Right ventricle myocardium superior (tissue), 1 donor: ENCODE data around the gene MAP10. TPM values are rescaled to one million over a fixed set of nuclear protein-coding genes. Genes with fewer than 3 reads are reported as not detected.

Source experiments
- ATAC-seq: fragments of 200-7000 bp; cut with Tn5 transposase; one replicate; pipeline ENCODE4 v1.9.1; 2020; ENCODE audit warnings: mild to moderate bottlenecking; ENCODE audit not compliant: poor library complexity
- DNase-seq: peaks from one replicate; pipeline ENCODE4 v3.0.0-alpha.2; 2020
- intact Hi-C: fragments of 100-400 bp; cut with DNase I; formaldehyde crosslinking; loops from one replicate; pipeline ENCODE4 v1.11.2; 2022
- total RNA-seq: library from RNA; stranded (reverse); fragmentation: NEBNext Ultra II Directional; extraction: Animal tissue kit (Norgen Biotek cat#: 25700); gene quantifications from one replicate; pipeline ENCODE4 v1.2.1, GENCODE V29; 2021
- donor health status: DM: no; HTN: yes; CAD: no; lungs with severe emphysema.

Gene MAP10
- total RNA-seq, 1 donor from 2014 or later: 2.8 TPM

DNA sequence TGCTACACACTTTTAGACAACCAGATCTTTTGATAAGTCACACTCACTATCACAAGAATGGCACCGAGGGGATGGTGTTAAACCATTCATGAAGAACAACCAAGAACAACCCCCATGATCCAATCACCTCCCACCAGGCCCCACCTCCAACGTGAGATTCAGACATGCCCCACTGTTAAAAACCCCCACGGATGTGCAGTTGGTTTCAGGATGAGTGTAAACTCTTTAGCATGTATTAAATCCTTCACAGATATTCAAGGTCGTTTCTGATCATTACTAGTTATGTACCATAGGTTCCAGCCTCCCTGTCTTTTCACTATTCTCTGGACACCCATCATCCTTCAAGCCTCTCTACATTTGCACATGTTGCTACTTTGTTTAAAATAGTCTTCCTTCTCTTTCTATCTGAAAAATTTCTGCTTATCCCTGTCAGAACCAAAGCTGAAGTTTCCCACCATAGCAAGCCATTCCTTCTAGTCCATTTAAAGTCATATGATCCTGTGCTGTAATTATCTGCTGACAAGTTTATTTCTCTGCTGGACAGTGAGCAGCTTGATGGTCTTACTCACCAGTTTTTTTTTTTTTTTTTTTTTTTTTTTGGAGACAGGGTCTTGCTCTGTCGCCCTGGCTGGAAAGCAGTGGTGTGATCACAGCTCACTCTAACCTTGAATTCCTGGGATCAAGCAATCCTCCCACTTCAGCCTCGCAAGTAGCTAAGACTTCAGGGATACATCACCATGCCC is 36.8 kb downstream of the MAP10 start:
- intact Hi-C loops: no loop called here
- DNase-seq (no peak), ATAC-seq (no peak)

DNA sequence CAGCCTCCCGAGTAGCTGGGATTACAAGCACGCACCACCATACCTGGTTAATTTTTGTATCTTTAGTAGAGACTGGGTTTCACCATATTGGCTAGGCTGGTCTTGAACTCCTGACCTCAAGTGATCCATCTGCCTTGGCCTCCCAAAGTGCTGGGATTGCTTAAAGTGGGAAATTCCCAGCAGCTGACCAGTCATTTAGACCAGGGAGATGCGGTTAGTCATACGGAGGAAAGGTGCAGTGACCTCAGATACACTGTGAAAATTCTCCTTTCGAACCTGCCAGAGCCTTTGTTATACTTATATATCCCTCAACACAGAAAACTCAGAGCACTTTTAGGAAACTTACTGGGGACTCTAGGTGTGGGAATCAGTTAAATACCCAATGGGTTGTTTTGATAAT is 39.6 kb downstream of the MAP10 start:
- ATAC-seq: no peak
- intact Hi-C loops: no loop called here
- DNase-seq: no peak

GRCh38 chr1:232845406-232845955 is 40.3 kb downstream of the MAP10 start:
- ATAC-seq (no peak), DNase-seq (no peak)
- intact Hi-C loops: no loop called here

GRCh38 chr1:232851532-232851931 is 46.3 kb downstream of the MAP10 start:
- DNase-seq (no peak), ATAC-seq (no peak)
- intact Hi-C loops: no loop called here

DNA sequence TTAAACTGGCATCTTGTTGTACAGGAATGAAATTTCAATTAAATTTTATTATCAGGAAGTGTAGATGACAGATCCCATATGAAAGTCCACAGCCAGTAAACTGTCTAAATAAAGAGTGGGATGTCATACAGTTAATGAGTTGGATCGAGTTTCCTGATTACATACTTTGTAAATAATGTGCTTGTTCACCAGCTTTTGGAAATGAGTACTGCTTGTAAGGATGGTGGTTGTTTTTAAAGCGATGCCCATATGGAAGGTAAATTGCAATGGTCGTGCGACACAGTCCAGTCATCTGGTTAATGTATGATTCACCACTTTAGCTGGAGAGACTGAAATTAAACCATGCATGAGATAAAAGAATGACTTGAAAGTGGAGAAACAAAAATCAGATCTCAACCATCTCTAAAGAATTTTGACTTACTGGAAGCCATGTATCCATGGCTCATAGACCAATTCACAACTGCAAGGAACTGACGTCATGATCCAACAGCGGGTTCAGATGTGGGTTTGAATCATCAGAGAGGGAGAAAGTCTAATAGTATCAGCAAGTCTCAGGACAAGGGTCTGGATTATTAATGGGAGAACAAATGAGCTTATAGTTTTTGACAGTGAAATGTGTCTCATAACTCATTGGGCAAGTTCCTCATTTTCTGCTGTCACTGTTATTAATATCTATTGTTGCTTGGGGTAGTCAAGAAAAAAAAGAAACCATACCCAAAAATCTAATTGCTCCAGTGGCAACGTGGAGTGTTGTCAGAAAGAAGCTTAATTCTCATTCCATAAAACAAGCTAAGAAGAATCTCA is 49.0 kb downstream of the MAP10 start:
- intact Hi-C loops: no loop called here
- DNase-seq (no peak), ATAC-seq (no peak)

- ATAC-seq (no peak), DNase-seq (no peak)
- intact Hi-C loops: no loop called here
These were observed 49.6 kb downstream of the MAP10 start for GRCh38 chr1:232854798-232855159.

DNA sequence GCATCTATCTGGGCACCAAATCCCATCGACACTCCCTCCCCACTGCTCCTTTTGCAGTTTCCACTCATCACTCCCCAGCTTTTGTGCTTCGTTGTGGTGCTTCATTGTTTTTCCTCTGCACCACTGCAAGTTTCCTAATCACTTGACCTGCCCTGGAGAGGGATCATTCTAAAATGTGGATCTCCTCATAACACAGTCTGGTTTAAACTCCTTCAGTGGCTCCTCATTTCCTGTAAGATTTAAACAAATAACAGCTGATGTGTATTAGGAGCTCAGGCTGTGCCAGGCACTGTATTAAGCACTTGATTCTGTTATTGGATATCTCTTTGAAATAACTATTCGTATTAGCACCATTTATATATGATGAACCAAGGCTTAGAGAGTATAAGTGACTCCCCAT is 51.3 kb downstream of the MAP10 start:
- DNase-seq (no peak), ATAC-seq (no peak)
- intact Hi-C loops: no loop called here

Other genes with a start within 250 kb of the MAP10 start
- gene SIPA1L2, start 175.3 kb upstream of the MAP10 start, total RNA-seq: 120 TPM
- gene NTPCR, start 145.2 kb downstream of the MAP10 start, total RNA-seq: 56.9 TPM